HK-2 (cell line): ENCODE measurements around the gene ANKRD37.

Experiments
- DNase-seq: peaks from one replicate; pipeline ENCODE4 v3.0.0-alpha.2; 2018; ENCODE audit not compliant: unreplicated experiment

Gene ANKRD37

GRCh38 chr4:185380320-185380719 is 16.3 kb upstream of the ANKRD37 start:
- DNase-seq: no peak

GRCh38 chr4:185381288-185382196 is 15.1 kb upstream of the ANKRD37 start:
- no peak for DNase-seq

GRCh38 chr4:185382754-185383153 is 13.9 kb upstream of the ANKRD37 start:
- DNase-seq: no peak

- no peak for DNase-seq
Measured at GRCh38 chr4:185383451-185383850, 13.2 kb upstream of the ANKRD37 start.

- DNase-seq: no peak
Measured at GRCh38 chr4:185384061-185384460, 12.6 kb upstream of the ANKRD37 start.

GRCh38 chr4:185384930-185385331 is 11.7 kb upstream of the ANKRD37 start:
- DNase-seq: no peak

- no peak for DNase-seq
Measured at GRCh38 chr4:185387957-185388356, 8.7 kb upstream of the ANKRD37 start.

GRCh38 chr4:185390941-185391340 is 5.7 kb upstream of the ANKRD37 start:
- no peak for DNase-seq

GRCh38 chr4:185392156-185392555 is 4.5 kb upstream of the ANKRD37 start:
- DNase-seq: no peak

GRCh38 chr4:185394568-185395237 is 1.9 kb upstream of the ANKRD37 start:
- no peak for DNase-seq

- DNase-seq: no peak
Measured at GRCh38 chr4:185395238-185395955, 1.2 kb upstream of the ANKRD37 start, which contains the start of gene LRP2BP. Gene LRP2BP, minus strand, starts transcription at chr4:185395924. Its CDS starts 17,738 bp downstream, at chr4:185378186.

GRCh38 chr4:185395956-185396723 is 501 bp upstream of the ANKRD37 start:
- peak; percentile 99 for DNase-seq

GRCh38 chr4:185398618-185399017 is 2.0 kb downstream of the ANKRD37 start:
- DNase-seq: no peak

- no peak for DNase-seq
Measured at GRCh38 chr4:185399466-185399865, 2.8 kb downstream of the ANKRD37 start.

- DNase-seq: no peak
Measured at GRCh38 chr4:185404031-185404430, 7.4 kb downstream of the ANKRD37 start.

- DNase-seq: no peak
Measured at GRCh38 chr4:185405296-185405999, 8.8 kb downstream of the ANKRD37 start.

- no peak for DNase-seq
Measured at GRCh38 chr4:185408432-185408831, 11.8 kb downstream of the ANKRD37 start.

- no peak for DNase-seq
Measured at GRCh38 chr4:185411849-185412248, 15.2 kb downstream of the ANKRD37 start.

- DNase-seq: no peak
Measured at GRCh38 chr4:185412412-185412811, 15.8 kb downstream of the ANKRD37 start.

GRCh38 chr4:185416955-185417354 is 20.3 kb downstream of the ANKRD37 start:
- DNase-seq: no peak
